Tibial nerve (tissue), 4 donors: ENCODE data around the gene KRT75. TPM values are rescaled to one million over a fixed set of nuclear protein-coding genes. Genes with fewer than 3 reads are reported as not detected.
A peak's percentile ranks its signal among the peaks of the same experiment; 100 is the strongest.

ENCODE experiments used
- DNase-seq, 2 donors: peaks; one replicate each; pipeline ENCODE4 v3.0.0-alpha.2; 2019; ENCODE audit warnings: low spot score in 2 of 2
- H3K27ac ChIP-seq, 4 donors: fragments of 200-600 bp; sonication (generic) in 3 of 4; one replicate each; pipeline ENCODE4 v1.5.1; 2017 to 2019; ENCODE audit warnings: mild to moderate bottlenecking in 1 of 4
- H3K27me3 ChIP-seq, 2 donors: fragments of 200-600 bp; sonication (generic) in 1 of 2; one replicate each; pipeline versions ENCODE4 v1.5.1 to v1.6.0; 2017 to 2019
- H3K36me3 ChIP-seq, 3 donors: fragments of 200-600 bp; sonication (generic); one replicate each; pipeline ENCODE4 v1.5.1; 2018 to 2019
- H3K4me1 ChIP-seq, 4 donors: fragments of 200-600 bp; sonication (generic) in 3 of 4; one replicate each; pipeline ENCODE4 v1.5.1; 2017 to 2019
- H3K4me3 ChIP-seq, 4 donors: fragments of 200-600 bp; sonication (generic) in 3 of 4; one replicate each; pipeline ENCODE4 v1.5.1; 2017 to 2019; ENCODE audit warnings: mild to moderate bottlenecking in 1 of 4, moderate library complexity in 1 of 4
- H3K9me3 ChIP-seq, 4 donors: fragments of 200-600 bp; sonication (generic) in 3 of 4; one replicate each; pipeline ENCODE4 v1.5.1; 2017 to 2019
- EP300 ChIP-seq, 2 donors: sonication (generic); formaldehyde crosslinking; IDR thresholded peaks; one replicate each; pipeline ENCODE4 v1.6.1; 2017; ENCODE audit warnings: antibody characterized with exemption in 2 of 2, mild to moderate bottlenecking in 1 of 2
- POLR2A ChIP-seq, 2 donors: fragments of 450-650 bp; IDR thresholded peaks; one replicate each; pipeline ENCODE4 v1.6.1; 2017; ENCODE audit warnings: antibody characterized with exemption in 2 of 2, mild to moderate bottlenecking in 2 of 2, moderate library complexity in 2 of 2
- WGBS, 2 donors: methylation state at CpG; one replicate each; pipeline ENCODE4 v1.1.5; 2018; 5-methylcytosine and 5-hydroxymethylcytosine counted together
- total RNA-seq, 4 donors: library from RNA; depleted of rRNA; stranded (reverse); fragments of >200 nt; gene quantifications; one replicate each; pipeline ENCODE4 v1.1.0, GENCODE V29; 2016
- TF ChIP-seq, protein P1 (sequence below), 5 experiments: fragments of 200-600 bp in 3 of 5; fragments of 450-650 bp in 2 of 5; sonication (generic) in 3 of 5; IDR thresholded peaks; one replicate each; pipeline ENCODE4 v1.5.1; 2016 to 2019; ENCODE audit warnings: antibody characterized with exemption in 5 of 5, mild to moderate bottlenecking in 3 of 5, moderate library complexity in 2 of 5

Gene KRT75
- total RNA-seq, 4 donors from 2014 or later = not detected

GRCh38 chr12:52425466-52425865 lies 8.7 kb downstream of the KRT75 start:
- Histone ChIP-seq H3K9me3 (no peaks in the 10 kb centered on the region), H3K4me3 (no peak overlapping the region), H3K4me1 (peaks cover 0 to 8% (median 0%) of the 10 kb centered on the region in 4 donors), H3K27ac (no peak overlapping the region), H3K27me3 (no peaks in the 10 kb centered on the region), H3K36me3 (no peaks in the 10 kb centered on the region)
- 84 to 87% methylated on average over 5 of the region's 5 CpGs for WGBS, 2 donors
- no peak for DNase-seq
- TF ChIP-seq EP300 (IDR thresholded peaks at IDR 0.05) = no peak
- no peak for TF ChIP-seq POLR2A (IDR thresholded peaks at IDR 0.05)
- TF ChIP-seq, protein P1, sequence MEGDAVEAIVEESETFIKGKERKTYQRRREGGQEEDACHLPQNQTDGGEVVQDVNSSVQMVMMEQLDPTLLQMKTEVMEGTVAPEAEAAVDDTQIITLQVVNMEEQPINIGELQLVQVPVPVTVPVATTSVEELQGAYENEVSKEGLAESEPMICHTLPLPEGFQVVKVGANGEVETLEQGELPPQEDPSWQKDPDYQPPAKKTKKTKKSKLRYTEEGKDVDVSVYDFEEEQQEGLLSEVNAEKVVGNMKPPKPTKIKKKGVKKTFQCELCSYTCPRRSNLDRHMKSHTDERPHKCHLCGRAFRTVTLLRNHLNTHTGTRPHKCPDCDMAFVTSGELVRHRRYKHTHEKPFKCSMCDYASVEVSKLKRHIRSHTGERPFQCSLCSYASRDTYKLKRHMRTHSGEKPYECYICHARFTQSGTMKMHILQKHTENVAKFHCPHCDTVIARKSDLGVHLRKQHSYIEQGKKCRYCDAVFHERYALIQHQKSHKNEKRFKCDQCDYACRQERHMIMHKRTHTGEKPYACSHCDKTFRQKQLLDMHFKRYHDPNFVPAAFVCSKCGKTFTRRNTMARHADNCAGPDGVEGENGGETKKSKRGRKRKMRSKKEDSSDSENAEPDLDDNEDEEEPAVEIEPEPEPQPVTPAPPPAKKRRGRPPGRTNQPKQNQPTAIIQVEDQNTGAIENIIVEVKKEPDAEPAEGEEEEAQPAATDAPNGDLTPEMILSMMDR (IDR thresholded peaks at IDR 0.05) = no peak

- 49 to 58% methylated on average over 11 of the region's 11 CpGs for WGBS, 2 donors
- Histone ChIP-seq H3K36me3 (no peaks in the 10 kb centered on the region), H3K27me3 (no peaks in the 10 kb centered on the region), H3K9me3 (no peaks in the 10 kb centered on the region), H3K4me3 (no peak overlapping the region), H3K27ac (peak overlapping the region in 1 of 4 donors; percentile 37), H3K4me1 (peaks cover 0 to 8% (median 0%) of the 10 kb centered on the region in 4 donors)
- TF ChIP-seq, protein P1 (IDR thresholded peaks at IDR 0.05) = no peak
- no peak for TF ChIP-seq POLR2A (IDR thresholded peaks at IDR 0.05)
- TF ChIP-seq EP300 (IDR thresholded peaks at IDR 0.05) = no peak
- DNase-seq = no peak
Measured at GRCh38 chr12:52423661-52424500, 10.3 kb downstream of the KRT75 start.

DNA sequence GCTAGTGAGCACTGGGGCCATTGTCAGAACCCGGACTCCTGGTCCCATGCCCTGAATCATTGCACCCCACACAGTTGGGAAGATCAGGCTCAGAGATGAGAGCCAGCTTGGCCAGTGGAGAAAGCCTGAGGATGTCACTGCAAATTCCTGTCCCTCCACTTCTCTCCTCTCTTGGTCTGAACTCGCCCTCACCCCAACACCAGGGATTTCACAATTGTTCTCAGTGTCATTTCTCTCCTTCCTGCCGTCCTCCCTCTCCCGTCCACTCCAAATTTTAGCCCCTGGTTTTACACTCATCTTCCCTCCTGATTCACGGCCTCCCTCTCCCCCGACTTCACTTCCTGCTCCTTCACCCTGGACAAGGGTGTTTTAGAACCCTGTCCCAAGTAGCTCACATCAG lies 11.1 kb downstream of the KRT75 start:
- Histone ChIP-seq H3K4me3 (no peak overlapping the region), H3K9me3 (no peaks in the 10 kb centered on the region), H3K27me3 (no peaks in the 10 kb centered on the region), H3K4me1 (peaks cover 0 to 8% (median 0%) of the 10 kb centered on the region in 4 donors), H3K27ac (peak overlapping the region in 1 of 4 donors; percentile 37), H3K36me3 (no peaks in the 10 kb centered on the region)
- DNase-seq = no peak
- TF ChIP-seq, protein P1 (IDR thresholded peaks at IDR 0.05) = no peak
- TF ChIP-seq EP300 (IDR thresholded peaks at IDR 0.05) (no peak), POLR2A (IDR thresholded peaks at IDR 0.05) (no peak)
- WGBS, 2 donors = 55 to 66% methylated on average over 6 of the region's 6 CpGs

- H3K4me1 ChIP-seq = peaks cover 0 to 34% (median 5%) of the 10 kb centered on the region in 4 donors
- WGBS, 2 donors = 44 to 57% methylated on average over 1 of the region's 1 CpG
- TF ChIP-seq, protein P1 (IDR thresholded peaks at IDR 0.05) = no peak
- no peak for TF ChIP-seq EP300 (IDR thresholded peaks at IDR 0.05)
- TF ChIP-seq POLR2A (IDR thresholded peaks at IDR 0.05) = no peak
- no peak overlapping the region for H3K4me3 ChIP-seq
- no peaks in the 10 kb centered on the region for H3K27me3 ChIP-seq
- no peaks in the 10 kb centered on the region for H3K9me3 ChIP-seq
- no peaks in the 10 kb centered on the region for H3K36me3 ChIP-seq
- H3K27ac ChIP-seq = no peak overlapping the region
- DNase-seq = no peak
Measured at GRCh38 chr12:52419656-52420055, 14.5 kb downstream of the KRT75 start.

DNA sequence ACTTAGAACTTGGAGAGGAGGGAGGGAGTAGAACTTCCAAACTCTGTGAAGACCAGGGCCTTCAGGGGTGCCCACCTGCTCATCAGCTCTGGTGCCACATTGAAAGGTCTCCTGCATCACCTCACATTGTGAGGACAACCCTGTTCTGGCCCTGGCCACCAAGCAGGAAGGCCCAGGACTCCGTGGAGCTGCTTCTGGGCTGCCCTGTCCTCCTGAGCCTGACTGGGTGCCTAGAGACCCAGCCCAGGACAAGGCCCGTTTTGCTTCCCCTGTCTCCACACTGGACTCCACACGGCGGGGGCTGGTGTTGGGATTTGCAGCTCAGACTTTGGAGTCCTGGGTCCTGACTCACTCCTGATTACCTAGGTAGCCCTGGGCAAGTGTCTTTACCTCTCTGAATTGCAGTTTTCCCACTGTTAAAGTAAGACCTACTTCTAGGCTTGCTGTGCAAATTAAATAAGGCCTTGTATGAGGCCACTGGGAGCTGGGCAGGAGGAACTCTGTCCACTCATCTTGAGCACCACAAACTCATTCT lies 15.5 kb downstream of the KRT75 start:
- WGBS, 2 donors = 83 to 89% methylated on average over 3 to 4 of the region's 4 CpGs
- DNase-seq = no peak

More for the DNA sequence above, 15.5 kb downstream of the KRT75 start:
- H3K36me3 ChIP-seq = no peaks in the 10 kb centered on the region
- no peak overlapping the region for H3K27ac ChIP-seq
- H3K27me3 ChIP-seq = no peaks in the 10 kb centered on the region
- H3K4me3 ChIP-seq = no peak overlapping the region
- peaks cover 0 to 31% (median 5%) of the 10 kb centered on the region in 4 donors for H3K4me1 ChIP-seq
- TF ChIP-seq EP300 (IDR thresholded peaks at IDR 0.05) (no peak), POLR2A (IDR thresholded peaks at IDR 0.05) (no peak)
- TF ChIP-seq, protein P1 (IDR thresholded peaks at IDR 0.05) = no peak
- H3K9me3 ChIP-seq = no peaks in the 10 kb centered on the region
